SU-DHL-6 (cell line): ENCODE results near the gene LRRN2.

Source experiments
- CTCF ChIP-seq: fragments of 200-600 bp; sonication (generic); IDR thresholded peaks from one replicate; pipeline ENCODE4 v1.5.1; 2017; ENCODE audit warnings: antibody characterized with exemption, mild to moderate bottlenecking, low read length, moderate library complexity; ENCODE audit not compliant: insufficient read depth, poor library complexity, severe bottlenecking
- EZH2phosphoT487 ChIP-seq: fragments of 200-600 bp; sonication (generic), shearing (Covaris generic); conservative IDR thresholded peaks from 2 replicates; pipeline ENCODE4 v1.6.1; 2018; ENCODE audit warnings: mild to moderate bottlenecking, antibody characterized with exemption, low read length, moderate library complexity, mixed read lengths

GRCh38 chr1:204709960-204710912, 24.7 kb upstream of the LRRN2 start:
- no peak for TF ChIP-seq CTCF
- no peak for TF ChIP-seq EZH2phosphoT487
